Measurements from ENCODE around the gene TEX52. TPM values are rescaled to one million over a fixed set of nuclear protein-coding genes. Genes with fewer than 3 reads are reported as not detected.

The TEX52 gene
- total RNA-seq: not detected

DNA sequence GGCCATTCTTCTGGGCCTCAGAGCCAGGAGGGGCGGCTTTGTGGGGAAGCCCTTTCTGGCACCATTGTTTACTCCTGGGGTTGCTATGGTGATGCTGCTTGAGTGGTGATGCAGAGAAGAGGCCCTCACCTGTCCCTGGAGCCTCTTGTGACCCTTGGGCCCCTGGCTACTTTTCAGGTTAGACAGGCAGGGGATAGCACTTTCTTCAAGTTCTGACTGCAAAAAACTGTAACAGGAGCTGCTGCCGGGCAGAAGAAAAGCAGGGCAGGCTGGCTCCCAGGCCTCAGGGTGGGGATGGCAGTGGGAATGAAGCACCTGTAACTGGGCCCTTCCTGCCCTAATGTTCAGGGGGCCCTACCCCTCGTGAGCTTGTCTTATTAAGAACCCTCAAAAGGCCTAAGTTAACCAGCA lies at the start of gene TEX52:
TEX52 (minus strand) TSS at position 19 of the 411 bp plus-strand sequence; CDS start at position 6, 13 bp downstream.
- whole genome bisulfite sequencing: 100% methylated on average over 3 of the region's 3 CpGs
- no peaks in the 10 kb centered on the region for H3K4me1 ChIP-seq
- H3K27me3 ChIP-seq: no peaks in the 10 kb centered on the region
- H3K27ac ChIP-seq: no peak within 1 kb of the TSS
- no peaks in the 10 kb centered on the region for H3K9me3 ChIP-seq
- H3K36me3 ChIP-seq: peaks cover 27% of the 10 kb centered on the region
- TF ChIP-seq EP300 (IDR thresholded peaks at IDR 0.05) (no peak), POLR2A (IDR thresholded peaks at IDR 0.05) (no peak), CTCF (IDR thresholded peaks at IDR 0.05) (no peak), POLR2AphosphoS5 (IDR thresholded peaks at IDR 0.05) (no peak)
- no peak within 1 kb of the TSS for H3K4me3 ChIP-seq
- DNase-seq (ENCODE audit: low spot score in 2 of 2): no peak

DNA sequence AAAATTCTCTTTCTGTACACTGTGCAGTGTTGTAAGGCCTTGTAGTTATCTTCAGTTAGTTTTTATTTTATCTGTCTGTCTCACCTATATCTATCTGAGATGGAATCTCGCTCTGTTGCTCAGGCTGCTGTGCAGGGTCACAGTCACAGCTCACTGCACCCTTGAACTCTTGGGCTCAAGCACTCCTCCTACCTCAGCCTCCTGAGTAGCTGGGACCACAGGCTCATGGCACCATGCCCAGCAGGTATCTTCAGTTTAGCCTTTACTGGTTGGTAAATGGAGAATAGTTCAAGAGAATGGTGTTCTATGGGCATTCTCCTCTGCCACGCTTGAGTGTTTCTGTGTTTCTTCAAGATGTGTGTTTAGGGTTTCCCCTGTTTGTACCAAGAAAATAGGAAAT lies 47.4 kb upstream of the TEX52 start:
- no peak for TF ChIP-seq POLR2AphosphoS5 (IDR thresholded peaks at IDR 0.05)
- TF ChIP-seq POLR2A (IDR thresholded peaks at IDR 0.05): no peak
- TF ChIP-seq CTCF (IDR thresholded peaks at IDR 0.05): no peak
- TF ChIP-seq EP300 (IDR thresholded peaks at IDR 0.05): no peak
- Histone ChIP-seq H3K36me3 (no peaks in the 10 kb centered on the region), H3K27ac (no peak overlapping the region), H3K4me3 (no peak overlapping the region), H3K9me3 (no peaks in the 10 kb centered on the region), H3K27me3 (no peaks in the 10 kb centered on the region), H3K4me1 (peaks cover 20% of the 10 kb centered on the region)
- WGBS: 88% methylated on average over 2 of the region's 2 CpGs
- DNase-seq (ENCODE audit: low spot score in 2 of 2): no peak

DNA sequence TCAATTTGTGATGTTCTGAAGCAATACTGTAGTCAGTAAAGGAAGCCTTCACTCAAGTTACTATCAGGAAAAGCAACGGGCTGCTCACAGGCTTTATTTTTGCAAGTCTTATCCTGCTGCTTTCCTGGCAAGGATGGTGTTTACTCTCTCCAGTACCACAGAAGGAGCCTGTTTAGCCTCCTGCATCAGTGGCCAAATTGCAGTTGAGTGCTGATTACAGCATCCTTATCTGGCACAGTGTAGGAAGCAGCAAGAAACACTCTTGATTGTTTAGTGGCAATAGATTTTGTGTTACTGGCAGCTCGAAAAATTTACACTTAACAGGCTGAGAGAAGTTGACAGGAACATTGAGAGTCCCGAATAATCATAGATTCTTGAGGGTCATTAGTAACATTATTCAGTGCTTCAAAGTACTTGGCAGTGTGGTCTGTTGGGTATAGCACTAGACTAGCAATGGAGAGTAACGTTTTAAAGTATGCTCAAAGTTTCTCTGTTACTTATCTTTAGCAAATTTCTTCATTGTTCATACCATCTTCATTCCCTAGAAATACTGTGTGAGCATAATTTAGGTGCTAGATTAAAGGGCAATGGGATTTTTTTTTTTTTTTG lies 45.5 kb upstream of the TEX52 start:
- DNase-seq (ENCODE audit: low spot score in 2 of 2): no peak
- Histone ChIP-seq H3K27me3 (no peaks in the 10 kb centered on the region), H3K36me3 (no peaks in the 10 kb centered on the region), H3K4me1 (peaks cover 15% of the 10 kb centered on the region), H3K27ac (no peak overlapping the region), H3K4me3 (no peak overlapping the region), H3K9me3 (no peaks in the 10 kb centered on the region)
- TF ChIP-seq CTCF (IDR thresholded peaks at IDR 0.05) (no peak), EP300 (IDR thresholded peaks at IDR 0.05) (no peak), POLR2A (IDR thresholded peaks at IDR 0.05) (no peak), POLR2AphosphoS5 (IDR thresholded peaks at IDR 0.05) (no peak)
- 26% methylated on average over 4 of the region's 4 CpGs for WGBS

DNA sequence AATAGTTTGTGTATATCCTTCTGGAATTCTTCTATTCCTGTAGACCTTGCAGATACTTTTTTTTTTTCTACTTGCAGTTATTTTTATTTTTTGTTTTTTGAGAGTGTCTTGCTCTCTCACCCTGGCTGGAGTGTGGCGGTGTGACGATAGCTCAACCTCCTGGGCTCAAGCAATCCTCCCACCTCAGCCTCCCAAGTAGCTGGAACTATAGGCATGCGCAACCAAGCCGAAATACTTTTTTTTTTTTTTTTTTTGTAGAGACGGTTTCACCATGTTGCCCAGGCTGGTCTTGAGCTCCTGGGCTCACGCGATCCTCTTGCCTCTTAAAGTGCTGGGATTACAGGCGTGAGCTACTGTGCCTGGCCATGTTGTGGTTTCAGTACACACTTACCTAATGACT lies 43.8 kb upstream of the TEX52 start:
- TF ChIP-seq EP300 (IDR thresholded peaks at IDR 0.05) (no peak), POLR2A (IDR thresholded peaks at IDR 0.05) (no peak), POLR2AphosphoS5 (IDR thresholded peaks at IDR 0.05) (no peak), CTCF (IDR thresholded peaks at IDR 0.05) (no peak)
- Histone ChIP-seq H3K9me3 (no peaks in the 10 kb centered on the region), H3K4me3 (no peak overlapping the region), H3K36me3 (no peaks in the 10 kb centered on the region), H3K4me1 (peaks cover 20% of the 10 kb centered on the region), H3K27ac (no peak overlapping the region), H3K27me3 (no peaks in the 10 kb centered on the region)
- 93% methylated on average over 8 of the region's 8 CpGs for WGBS
- DNase-seq (ENCODE audit: low spot score in 2 of 2): no peak

DNA sequence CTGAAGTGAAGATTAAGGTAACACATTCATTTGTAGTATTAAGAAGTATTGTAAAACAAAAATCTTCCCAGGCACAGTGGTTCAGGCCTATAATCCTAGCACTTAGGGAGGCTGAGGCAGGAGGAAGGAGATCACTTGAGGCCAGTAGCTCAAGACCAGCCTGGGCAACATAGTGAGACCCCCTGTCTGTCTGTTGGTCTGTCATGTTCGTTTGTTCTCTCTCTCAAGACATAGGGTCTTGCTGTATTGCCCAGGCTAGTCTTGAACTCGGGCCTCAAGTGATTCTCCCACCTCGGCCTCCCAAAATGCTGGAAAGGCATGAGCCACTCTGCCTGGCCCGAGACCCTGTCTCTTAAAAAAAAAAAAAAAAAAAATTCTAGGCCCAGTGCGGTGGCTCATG lies 40.6 kb upstream of the TEX52 start:
- 99% methylated on average over 4 of the region's 5 CpGs for WGBS
- H3K4me1 ChIP-seq: peaks cover 34% of the 10 kb centered on the region
- DNase-seq (ENCODE audit: low spot score in 2 of 2): no peak

More for the DNA sequence above, 40.6 kb upstream of the TEX52 start:
- H3K27ac ChIP-seq: no peak overlapping the region
- H3K36me3 ChIP-seq: no peaks in the 10 kb centered on the region
- no peaks in the 10 kb centered on the region for H3K9me3 ChIP-seq
- TF ChIP-seq CTCF (IDR thresholded peaks at IDR 0.05) (no peak), POLR2AphosphoS5 (IDR thresholded peaks at IDR 0.05) (no peak), POLR2A (IDR thresholded peaks at IDR 0.05) (no peak), EP300 (IDR thresholded peaks at IDR 0.05) (no peak)
- no peaks in the 10 kb centered on the region for H3K27me3 ChIP-seq
- H3K4me3 ChIP-seq: no peak overlapping the region

Data from suprapubic skin (tissue), 4 donors.